Measurements from ENCODE around the gene MDM1.

GRCh38 chr12:68327896-68328295 lies 4.3 kb downstream of the MDM1 start:
- TF ChIP-seq CTCF (IDR thresholded peaks at IDR 0.05 in 2 of 3, conservative IDR thresholded peaks at IDR 0.05 in 1 of 3; ENCODE audit: borderline replicate concordance in 1 of 3, insufficient read depth in 1 of 3, low read depth in 2 of 3, low read length in 2 of 3) (no peak), ZNF274 (IDR thresholded peaks at IDR 0.05; ENCODE audit: low read depth, low read length) (no peak), REST (IDR thresholded peaks at IDR 0.05; ENCODE audit: low read depth) (no peak), POLR2A (IDR thresholded peaks at IDR 0.05; ENCODE audit: borderline replicate concordance, extremely low read depth, insufficient read depth, insufficient read length) (no peak), MAX (IDR thresholded peaks at IDR 0.05) (no peak), EZH2 (IDR thresholded peaks at IDR 0.05) (no peak), EZH2phosphoT487 (IDR thresholded peaks at IDR 0.05; ENCODE audit: borderline replicate concordance) (no peak), POLR2AphosphoS5 (IDR thresholded peaks at IDR 0.05; ENCODE audit: low read depth, low read length) (no peak), JUND (IDR thresholded peaks at IDR 0.05) (no peak), EGR1 (IDR thresholded peaks at IDR 0.05; ENCODE audit: low read depth) (no peak)
